Measurements from ENCODE around the gene PLCB4.
"Not testable (repeated sequence)": the region's sequence is repeated elsewhere in the genome, so short reads cannot be mapped to it uniquely, and the experiment has no call there.

PLCB4 gene

GRCh38 chr20:9068841-9069663 lies at the start of gene PLCB4:
PLCB4 (plus strand) TSS chr20:9069087; CDS start chr20:9307815, 238,728 bp downstream.
- peak; percentile 77 for DNase-seq

- no peak for DNase-seq
These were observed 49.1 kb upstream of the PLCB4 start for GRCh38 chr20:9019833-9020232.

- no peak for DNase-seq
These were observed 47.7 kb upstream of the PLCB4 start for GRCh38 chr20:9021216-9021615.

GRCh38 chr20:9021699-9022098 lies 47.2 kb upstream of the PLCB4 start:
- no peak for DNase-seq

- DNase-seq, result no peak
These were observed 46.5 kb upstream of the PLCB4 start for GRCh38 chr20:9022376-9022775.

- no peak for DNase-seq
These were observed 44.3 kb upstream of the PLCB4 start for GRCh38 chr20:9024606-9025005.

GRCh38 chr20:9025011-9025410 lies 43.9 kb upstream of the PLCB4 start:
- no peak for DNase-seq

- DNase-seq, result no peak
These were observed 43.2 kb upstream of the PLCB4 start for GRCh38 chr20:9025643-9026042.

GRCh38 chr20:9027626-9028025 lies 41.3 kb upstream of the PLCB4 start:
- DNase-seq, result no peak

GRCh38 chr20:9028419-9028818 lies 40.5 kb upstream of the PLCB4 start:
- no peak for DNase-seq

GRCh38 chr20:9031991-9032390 lies 36.9 kb upstream of the PLCB4 start:
- DNase-seq, result no peak

- DNase-seq, result no peak
These were observed 36.1 kb upstream of the PLCB4 start for GRCh38 chr20:9032758-9033157.

- no peak for DNase-seq
These were observed 33.8 kb upstream of the PLCB4 start for GRCh38 chr20:9035126-9035525.

- DNase-seq, result no peak
These were observed 32.3 kb upstream of the PLCB4 start for GRCh38 chr20:9036593-9036992.

GRCh38 chr20:9038791-9039535 lies 29.9 kb upstream of the PLCB4 start:
- DNase-seq, result no peak

GRCh38 chr20:9040863-9041524 lies 27.9 kb upstream of the PLCB4 start:
- no peak for DNase-seq

GRCh38 chr20:9043364-9043763 lies 25.5 kb upstream of the PLCB4 start:
- DNase-seq, result no peak

GRCh38 chr20:9047928-9048327 lies 21.0 kb upstream of the PLCB4 start:
- DNase-seq, result not testable (repeated sequence)

- no peak for DNase-seq
These were observed 17.4 kb upstream of the PLCB4 start for GRCh38 chr20:9051508-9051907.

GRCh38 chr20:9052136-9052535 lies 16.8 kb upstream of the PLCB4 start:
- no peak for DNase-seq

GRCh38 chr20:9053108-9053507 lies 15.8 kb upstream of the PLCB4 start:
- no peak for DNase-seq

GRCh38 chr20:9054176-9054575 lies 14.7 kb upstream of the PLCB4 start:
- no peak for DNase-seq

- DNase-seq, result no peak
These were observed 9.0 kb upstream of the PLCB4 start for GRCh38 chr20:9059931-9060330.

- no peak for DNase-seq
These were observed 7.5 kb upstream of the PLCB4 start for GRCh38 chr20:9061434-9061833.

Data from NCI-H1105 treated with DMSO at 0.1 percent for 48 hours (cell line).